OCI-LY3 (cell line): ENCODE measurements around the gene RAP1GAP2.

ENCODE experiments used
- EZH2phosphoT487 ChIP-seq: fragments of 200-600 bp; shearing (Covaris generic); IDR thresholded peaks from 2 replicates; pipeline ENCODE4 v1.6.1; 2018; ENCODE audit warnings: antibody characterized with exemption, mixed run types, low read depth
- TF ChIP-seq, protein P1 (sequence below): fragments of 200-600, 300-600 bp; sonication (generic); IDR thresholded peaks from 2 replicates; pipeline ENCODE4 v1.5.1; 2014; ENCODE audit warnings: antibody characterized with exemption, low read length, low read depth

DNA sequence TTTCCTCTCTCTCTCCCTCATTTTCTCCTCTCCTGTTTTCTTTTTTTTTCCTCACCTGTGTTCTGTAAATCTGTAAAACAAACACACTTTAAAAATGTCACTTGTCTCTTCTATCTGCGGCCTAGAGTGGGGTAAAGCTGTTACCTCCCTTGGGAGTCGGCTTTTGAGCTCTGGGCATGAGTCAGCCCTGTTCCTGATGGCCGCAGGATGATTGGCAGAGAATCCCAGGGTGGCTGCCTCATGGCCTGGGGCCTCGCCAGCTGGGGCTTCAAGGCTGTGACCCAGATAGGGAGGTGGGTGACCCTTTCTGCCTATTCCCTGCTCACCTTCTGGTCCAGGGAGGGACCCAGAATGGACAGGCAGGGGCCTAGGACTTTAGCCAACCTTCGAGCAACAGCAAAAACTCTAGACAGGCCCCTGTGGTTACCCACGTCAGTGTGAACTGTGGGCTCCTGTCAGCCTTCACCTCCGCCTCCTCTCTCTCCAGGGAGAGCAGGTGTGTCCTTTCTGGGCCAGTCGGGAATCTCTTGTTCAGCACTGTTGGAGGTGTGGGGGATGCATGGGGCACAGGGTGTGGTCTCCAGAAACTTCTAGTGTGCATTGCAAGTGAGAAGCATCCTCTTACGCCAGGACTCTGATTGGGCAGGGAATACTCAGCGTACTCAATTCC is 87.4 kb downstream of the RAP1GAP2 start:
- TF ChIP-seq, protein P1, sequence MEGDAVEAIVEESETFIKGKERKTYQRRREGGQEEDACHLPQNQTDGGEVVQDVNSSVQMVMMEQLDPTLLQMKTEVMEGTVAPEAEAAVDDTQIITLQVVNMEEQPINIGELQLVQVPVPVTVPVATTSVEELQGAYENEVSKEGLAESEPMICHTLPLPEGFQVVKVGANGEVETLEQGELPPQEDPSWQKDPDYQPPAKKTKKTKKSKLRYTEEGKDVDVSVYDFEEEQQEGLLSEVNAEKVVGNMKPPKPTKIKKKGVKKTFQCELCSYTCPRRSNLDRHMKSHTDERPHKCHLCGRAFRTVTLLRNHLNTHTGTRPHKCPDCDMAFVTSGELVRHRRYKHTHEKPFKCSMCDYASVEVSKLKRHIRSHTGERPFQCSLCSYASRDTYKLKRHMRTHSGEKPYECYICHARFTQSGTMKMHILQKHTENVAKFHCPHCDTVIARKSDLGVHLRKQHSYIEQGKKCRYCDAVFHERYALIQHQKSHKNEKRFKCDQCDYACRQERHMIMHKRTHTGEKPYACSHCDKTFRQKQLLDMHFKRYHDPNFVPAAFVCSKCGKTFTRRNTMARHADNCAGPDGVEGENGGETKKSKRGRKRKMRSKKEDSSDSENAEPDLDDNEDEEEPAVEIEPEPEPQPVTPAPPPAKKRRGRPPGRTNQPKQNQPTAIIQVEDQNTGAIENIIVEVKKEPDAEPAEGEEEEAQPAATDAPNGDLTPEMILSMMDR = no peak
- no peak for TF ChIP-seq EZH2phosphoT487
